ENCODE measurements around the gene GEN1. TPM values are rescaled to one million over a fixed set of nuclear protein-coding genes. Genes with fewer than 3 reads are reported as not detected.

GEN1 gene
- total and polyA plus RNA-seq, 2 of the 13 experiments (the other 11 are each of a cell fraction or from before 2014, with no cell fraction given) = 9.9 to 27.1 TPM

DNA sequence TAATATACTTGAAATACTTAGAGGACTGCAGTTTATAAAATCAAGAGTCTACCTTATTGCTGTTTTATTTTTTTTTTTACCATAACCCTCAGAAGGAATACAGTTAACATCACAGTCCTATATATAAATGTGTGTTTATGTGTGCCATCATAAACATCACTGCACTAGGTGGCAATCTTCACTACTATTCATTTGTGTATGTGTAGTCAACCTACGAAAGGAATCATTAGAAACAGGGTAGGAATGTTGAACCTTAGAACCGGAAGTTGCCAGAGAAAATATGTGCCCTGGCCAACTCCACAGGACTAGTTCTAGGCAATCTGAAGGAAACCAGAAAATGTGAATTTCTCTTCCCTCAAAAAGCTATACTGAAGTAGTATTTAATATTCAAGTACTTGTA lies 3.4 kb downstream of the GEN1 start:
- Histone ChIP-seq H3K9me3 (ENCODE audit: low read length) (no peaks in the 10 kb centered on the region), H4K20me1 (ENCODE audit: insufficient read depth, low read length) (no peaks in the 10 kb centered on the region), H3K79me2 (ENCODE audit: insufficient read depth, low read length) (peaks cover 59% of the 10 kb centered on the region), H3K27ac (ENCODE audit: extremely low read length, insufficient read depth, low read length) (peak overlapping the region; percentile 60), H2AFZ (ENCODE audit: low read length) (no peak overlapping the region), H3K27me3 (ENCODE audit: control insufficient read depth in 1 of 2, insufficient read depth in 2 of 2, low read length in 2 of 2) (no peaks in the 10 kb centered on the region; a peak in 1 of 5 replicates), H3K4me1 (ENCODE audit: insufficient read depth, low read length) (peaks cover 40% of the 10 kb centered on the region), H3K4me3 (replicated peaks in 1 of 3; ENCODE audit: insufficient read depth in 1 of 3, low read depth in 2 of 3, low read length in 3 of 3) (peak overlapping the region in 1 of 3 experiments; percentile 22; a peak in 2 of 6 replicates), H3K36me3 (replicated peaks in 1 of 2; ENCODE audit: control insufficient read depth in 1 of 2, insufficient read depth in 2 of 2, low read length in 2 of 2) (peaks cover 1 to 10% of the 10 kb centered on the region in 2 experiments; a peak in 1 of 5 replicates), H3K9ac (ENCODE audit: insufficient read depth, low read depth, low read length) (peak overlapping the region; percentile 6), H3K4me2 (ENCODE audit: low read depth, low read length) (peak overlapping the region; percentile 88)
- ChIA-PET CTCF (ENCODE audit: low intra/inter-chr PET ratio, low total read pairs) (no interaction called here), POLR2A (no interaction called here)
- ATAC-seq = peak; percentile 36
- WGBS (ENCODE audit: low lambda C conversion rate) = 6% methylated on average over 2 of the region's 2 CpGs
- DNase-seq (ENCODE audit: low spot score) = peak; percentile 89
- peak; percentile 4 for FAIRE-seq
- intact Hi-C loops (cut with micrococcal nuclease; ENCODE audit: unreplicated experiment) (loop anchor here (1.0 kb wide), 1 partner anchor 73 kb away; no protein-coding TSS in a partner anchor), in situ Hi-C loops (cut with HindIII; ENCODE audit: extremely low pct_ligation_motif_present, low pct_unique_long_range_greater_than_20kb) (loop anchor here (10.0 kb wide), 1 partner anchor 213 kb away; the partner anchor contains the start of gene VSNL1)
- no TSS peak for BruUV-seq (replicated peaks)
- TF ChIP-seq, protein P1, sequence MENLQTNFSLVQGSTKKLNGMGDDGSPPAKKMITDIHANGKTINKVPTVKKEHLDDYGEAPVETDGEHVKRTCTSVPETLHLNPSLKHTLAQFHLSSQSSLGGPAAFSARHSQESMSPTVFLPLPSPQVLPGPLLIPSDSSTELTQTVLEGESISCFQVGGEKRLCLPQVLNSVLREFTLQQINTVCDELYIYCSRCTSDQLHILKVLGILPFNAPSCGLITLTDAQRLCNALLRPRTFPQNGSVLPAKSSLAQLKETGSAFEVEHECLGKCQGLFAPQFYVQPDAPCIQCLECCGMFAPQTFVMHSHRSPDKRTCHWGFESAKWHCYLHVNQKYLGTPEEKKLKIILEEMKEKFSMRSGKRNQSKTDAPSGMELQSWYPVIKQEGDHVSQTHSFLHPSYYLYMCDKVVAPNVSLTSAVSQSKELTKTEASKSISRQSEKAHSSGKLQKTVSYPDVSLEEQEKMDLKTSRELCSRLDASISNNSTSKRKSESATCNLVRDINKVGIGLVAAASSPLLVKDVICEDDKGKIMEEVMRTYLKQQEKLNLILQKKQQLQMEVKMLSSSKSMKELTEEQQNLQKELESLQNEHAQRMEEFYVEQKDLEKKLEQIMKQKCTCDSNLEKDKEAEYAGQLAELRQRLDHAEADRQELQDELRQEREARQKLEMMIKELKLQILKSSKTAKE (CRISPR knock-in tag; IDR thresholded peaks at IDR 0.05; ENCODE audit: borderline replicate concordance) = no peak
- no peak for TF ChIP-seq FOXK2 (IDR thresholded peaks at IDR 0.05)
- 0 out of 2 replicates have a peak, but pooled peaks have one; percentile 33 for TF ChIP-seq ERF (CRISPR knock-in tag; IDR thresholded peaks at IDR 0.05)
- TF ChIP-seq ISX (CRISPR knock-in tag; conservative IDR thresholded peaks at IDR 0.05) = no peak
- TF ChIP-seq ZSCAN20 (CRISPR knock-in tag; IDR thresholded peaks at IDR 0.05; ENCODE audit: borderline replicate concordance) = no peak
- TF ChIP-seq ZNF563 (CRISPR knock-in tag; IDR thresholded peaks at IDR 0.05) = no peak
- no peak for TF ChIP-seq HDAC6 (IDR thresholded peaks at IDR 0.05; ENCODE audit: low read depth, low read length)
- TF ChIP-seq PPARG (CRISPR knock-in tag; conservative IDR thresholded peaks at IDR 0.05) = 0 out of 2 replicates have a peak, but pooled peaks have one; percentile 14
- no peak for TF ChIP-seq MAFK (conservative IDR thresholded peaks at IDR 0.05 in 1 of 2, IDR thresholded peaks at IDR 0.05 in 1 of 2; ENCODE audit: low read length in 2 of 2)
- TF ChIP-seq, protein P2, sequence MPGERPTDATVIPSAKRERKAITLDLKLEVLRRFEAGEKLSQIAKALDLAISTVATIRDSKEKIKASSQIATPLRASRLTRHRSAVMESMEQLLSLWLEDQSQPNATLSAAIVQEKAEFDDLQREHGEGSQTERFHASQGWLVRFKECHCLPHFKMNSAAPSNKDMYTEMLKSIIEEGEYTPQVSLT (CRISPR knock-in tag; IDR thresholded peaks at IDR 0.05; ENCODE audit: borderline replicate concordance, low read depth) = no peak
- TF ChIP-seq SCMH1 (CRISPR knock-in tag; IDR thresholded peaks at IDR 0.05; ENCODE audit: borderline replicate concordance) = no peak
- TF ChIP-seq, protein P3, sequence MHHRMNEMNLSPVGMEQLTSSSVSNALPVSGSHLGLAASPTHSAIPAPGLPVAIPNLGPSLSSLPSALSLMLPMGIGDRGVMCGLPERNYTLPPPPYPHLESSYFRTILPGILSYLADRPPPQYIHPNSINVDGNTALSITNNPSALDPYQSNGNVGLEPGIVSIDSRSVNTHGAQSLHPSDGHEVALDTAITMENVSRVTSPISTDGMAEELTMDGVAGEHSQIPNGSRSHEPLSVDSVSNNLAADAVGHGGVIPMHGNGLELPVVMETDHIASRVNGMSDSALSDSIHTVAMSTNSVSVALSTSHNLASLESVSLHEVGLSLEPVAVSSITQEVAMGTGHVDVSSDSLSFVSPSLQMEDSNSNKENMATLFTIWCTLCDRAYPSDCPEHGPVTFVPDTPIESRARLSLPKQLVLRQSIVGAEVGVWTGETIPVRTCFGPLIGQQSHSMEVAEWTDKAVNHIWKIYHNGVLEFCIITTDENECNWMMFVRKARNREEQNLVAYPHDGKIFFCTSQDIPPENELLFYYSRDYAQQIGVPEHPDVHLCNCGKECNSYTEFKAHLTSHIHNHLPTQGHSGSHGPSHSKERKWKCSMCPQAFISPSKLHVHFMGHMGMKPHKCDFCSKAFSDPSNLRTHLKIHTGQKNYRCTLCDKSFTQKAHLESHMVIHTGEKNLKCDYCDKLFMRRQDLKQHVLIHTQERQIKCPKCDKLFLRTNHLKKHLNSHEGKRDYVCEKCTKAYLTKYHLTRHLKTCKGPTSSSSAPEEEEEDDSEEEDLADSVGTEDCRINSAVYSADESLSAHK (CRISPR knock-in tag; IDR thresholded peaks at IDR 0.05; ENCODE audit: borderline replicate concordance) = no peak
- TF ChIP-seq BCL6 (CRISPR knock-in tag; IDR thresholded peaks at IDR 0.05) = peak; percentile 70
- TF ChIP-seq MXD4 (CRISPR knock-in tag; IDR thresholded peaks at IDR 0.05) = no peak
- TF ChIP-seq ZNF788 (CRISPR knock-in tag; IDR thresholded peaks at IDR 0.05; ENCODE audit: borderline replicate concordance) = no peak
- TF ChIP-seq KMT2A (CRISPR knock-in tag; IDR thresholded peaks at IDR 0.05) = peak; percentile 76; the same call in 1 of the 2 replicates
- no peak for TF ChIP-seq ZNF557 (CRISPR knock-in tag; IDR thresholded peaks at IDR 0.05)
- TF ChIP-seq EHMT2 (IDR thresholded peaks at IDR 0.05; ENCODE audit: borderline replicate concordance, low read depth, low read length) = peak; percentile 61; the same call in 1 of the 2 replicates

Measured in HepG2 (cell line).